Measurements from ENCODE around the gene YAF2.

Gene YAF2

GRCh38 chr12:42145552-42146215 lies 92.4 kb downstream of the YAF2 start:
- Histone ChIP-seq H3K4me1 (ENCODE audit: insufficient read depth, low read length) (peaks cover 27% of the 10 kb centered on the region), H2AFZ (ENCODE audit: low read depth, low read length) (peak overlapping the region; percentile 76), H3K4me3 (ENCODE audit: low read depth in 1 of 2, low read length in 2 of 2) (peak overlapping the region in 1 of 2 experiments; percentile 70; a peak in 2 of 4 replicates), H4K20me1 (ENCODE audit: insufficient read depth, low read length) (peaks cover 12% of the 10 kb centered on the region; the same call in 1 of the 2 replicates), H3K9me3 (ENCODE audit: insufficient read depth, low read length, severe bottlenecking) (no peaks in the 10 kb centered on the region), H3K79me2 (ENCODE audit: insufficient read depth, low read length) (peaks cover 29% of the 10 kb centered on the region), H3K4me2 (ENCODE audit: insufficient read depth, low read length) (peak overlapping the region; percentile 70), H3K9ac (ENCODE audit: low read depth, low read length) (no peak overlapping the region), H3K27ac (ENCODE audit: low read length) (no peak overlapping the region), H3K27me3 (ENCODE audit: insufficient read depth, low read length, poor library complexity) (peaks cover 31% of the 10 kb centered on the region), H3K36me3 (ENCODE audit: insufficient read depth, low read length) (no peaks in the 10 kb centered on the region)
- no peak for DNase-seq
- no peak for TF ChIP-seq EZH2 (IDR thresholded peaks at IDR 0.05; ENCODE audit: borderline replicate concordance, low read depth, low read length, severe bottlenecking)
- TF ChIP-seq, protein P1, sequence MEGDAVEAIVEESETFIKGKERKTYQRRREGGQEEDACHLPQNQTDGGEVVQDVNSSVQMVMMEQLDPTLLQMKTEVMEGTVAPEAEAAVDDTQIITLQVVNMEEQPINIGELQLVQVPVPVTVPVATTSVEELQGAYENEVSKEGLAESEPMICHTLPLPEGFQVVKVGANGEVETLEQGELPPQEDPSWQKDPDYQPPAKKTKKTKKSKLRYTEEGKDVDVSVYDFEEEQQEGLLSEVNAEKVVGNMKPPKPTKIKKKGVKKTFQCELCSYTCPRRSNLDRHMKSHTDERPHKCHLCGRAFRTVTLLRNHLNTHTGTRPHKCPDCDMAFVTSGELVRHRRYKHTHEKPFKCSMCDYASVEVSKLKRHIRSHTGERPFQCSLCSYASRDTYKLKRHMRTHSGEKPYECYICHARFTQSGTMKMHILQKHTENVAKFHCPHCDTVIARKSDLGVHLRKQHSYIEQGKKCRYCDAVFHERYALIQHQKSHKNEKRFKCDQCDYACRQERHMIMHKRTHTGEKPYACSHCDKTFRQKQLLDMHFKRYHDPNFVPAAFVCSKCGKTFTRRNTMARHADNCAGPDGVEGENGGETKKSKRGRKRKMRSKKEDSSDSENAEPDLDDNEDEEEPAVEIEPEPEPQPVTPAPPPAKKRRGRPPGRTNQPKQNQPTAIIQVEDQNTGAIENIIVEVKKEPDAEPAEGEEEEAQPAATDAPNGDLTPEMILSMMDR (IDR thresholded peaks at IDR 0.05; ENCODE audit: borderline replicate concordance, extremely low read depth, low read length, poor library complexity, severe bottlenecking), result peak; percentile 6
- ATAC-seq (ENCODE audit: insufficient read depth, low read depth), result no peak

DNA sequence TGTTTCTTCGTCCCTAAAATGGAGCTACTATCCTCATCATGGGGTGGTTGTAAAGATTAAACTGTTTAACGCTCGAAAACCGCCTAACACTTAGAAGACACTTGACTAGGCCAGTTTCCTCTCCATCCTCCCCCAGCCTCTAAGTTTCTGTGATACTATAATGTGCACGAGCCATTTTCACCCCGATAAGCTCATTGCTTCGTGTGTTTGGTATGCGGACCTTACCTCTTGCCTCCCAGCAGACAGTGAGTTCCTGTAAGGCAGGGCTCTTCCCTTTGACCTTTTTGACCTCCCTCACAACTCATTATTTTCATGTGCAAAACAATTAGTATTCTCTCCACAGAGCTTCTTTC lies 92.9 kb downstream of the YAF2 start:
- Histone ChIP-seq H3K4me1 (ENCODE audit: insufficient read depth, low read length) (peaks cover 27% of the 10 kb centered on the region), H3K27me3 (ENCODE audit: insufficient read depth, low read length, poor library complexity) (peaks cover 31% of the 10 kb centered on the region), H3K27ac (ENCODE audit: low read length) (peak overlapping the region; percentile 44; the same call in 1 of the 2 replicates), H4K20me1 (ENCODE audit: insufficient read depth, low read length) (peaks cover 15% of the 10 kb centered on the region; the same call in 1 of the 2 replicates), H3K36me3 (ENCODE audit: insufficient read depth, low read length) (no peaks in the 10 kb centered on the region), H3K4me3 (ENCODE audit: low read depth in 1 of 2, low read length in 2 of 2) (peak overlapping the region; percentile 42 to 70; a peak in 3 of 4 replicates), H3K9me3 (ENCODE audit: insufficient read depth, low read length, severe bottlenecking) (no peaks in the 10 kb centered on the region), H2AFZ (ENCODE audit: low read depth, low read length) (peak overlapping the region; percentile 76), H3K4me2 (ENCODE audit: insufficient read depth, low read length) (peak overlapping the region; percentile 70), H3K79me2 (ENCODE audit: insufficient read depth, low read length) (peaks cover 34% of the 10 kb centered on the region), H3K9ac (ENCODE audit: low read depth, low read length) (peak overlapping the region; percentile 54)
- TF ChIP-seq EZH2 (IDR thresholded peaks at IDR 0.05; ENCODE audit: borderline replicate concordance, low read depth, low read length, severe bottlenecking), result no peak
- TF ChIP-seq, protein P1 (IDR thresholded peaks at IDR 0.05; ENCODE audit: borderline replicate concordance, extremely low read depth, low read length, poor library complexity, severe bottlenecking), result no peak
- ATAC-seq (ENCODE audit: insufficient read depth, low read depth) (peak; percentile 6), DNase-seq (no peak)

DNA sequence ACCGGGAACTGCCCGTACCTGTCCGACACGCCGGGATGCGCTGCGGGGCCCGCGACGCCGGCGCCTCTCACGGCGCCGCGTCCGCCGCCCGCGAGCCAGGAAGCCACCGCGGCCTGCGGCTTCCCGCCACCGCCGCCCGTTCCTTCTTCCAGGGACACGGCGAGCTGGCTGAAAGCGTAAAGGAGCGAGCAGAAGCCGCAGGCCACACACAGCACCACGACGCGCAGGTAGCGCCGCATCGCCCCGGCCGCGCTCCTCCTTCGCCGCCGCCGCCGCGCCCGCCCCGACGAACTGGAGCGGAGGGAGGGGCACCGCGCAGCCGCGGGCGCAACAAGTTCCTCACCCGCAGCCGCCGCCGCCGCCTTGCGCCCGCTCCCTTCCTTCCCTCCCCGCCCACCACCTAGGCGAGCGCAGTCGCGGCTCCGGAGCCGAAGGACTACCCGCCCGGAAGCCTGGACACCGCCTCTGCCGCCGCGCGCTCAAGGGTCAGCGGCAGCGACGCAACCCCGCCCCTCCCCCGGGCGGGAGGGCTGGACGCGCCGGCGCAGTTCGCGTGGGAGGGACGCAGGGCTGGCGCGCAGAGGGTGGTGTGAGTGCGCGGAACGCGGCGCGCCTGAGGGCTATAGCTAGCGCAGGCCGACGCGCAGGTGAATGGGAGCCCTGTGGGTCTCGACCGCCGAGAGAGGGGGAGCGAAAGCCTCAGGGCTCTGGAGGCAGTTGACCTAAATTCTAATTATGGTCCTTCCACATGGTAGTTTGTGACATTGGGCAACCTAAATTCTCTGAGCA lies 93.4 kb downstream of the YAF2 start, which contains the start of gene GXYLT1:
Gene GXYLT1, minus strand, starts transcription at position 467 of the 789 bp plus-strand sequence. Its CDS starts 228 bp downstream, at position 239.
- H3K9me3 ChIP-seq (ENCODE audit: insufficient read depth, low read length, severe bottlenecking), result no peaks in the 10 kb centered on the region
- H3K4me3 ChIP-seq (ENCODE audit: low read depth in 1 of 2, low read length in 2 of 2), result peak within 1 kb of the TSS; percentile 42 to 70; a peak in 3 of 4 replicates
- H3K79me2 ChIP-seq (ENCODE audit: insufficient read depth, low read length), result peaks cover 37% of the 10 kb centered on the region
- H3K36me3 ChIP-seq (ENCODE audit: insufficient read depth, low read length), result no peaks in the 10 kb centered on the region
- H3K9ac ChIP-seq (ENCODE audit: low read depth, low read length), result peak within 1 kb of the TSS; percentile 54
- ATAC-seq (ENCODE audit: insufficient read depth, low read depth) (peak; percentile 83), DNase-seq (peak; percentile 69)
- no peak for TF ChIP-seq EZH2 (IDR thresholded peaks at IDR 0.05; ENCODE audit: borderline replicate concordance, low read depth, low read length, severe bottlenecking)
- TF ChIP-seq, protein P1 (IDR thresholded peaks at IDR 0.05; ENCODE audit: borderline replicate concordance, extremely low read depth, low read length, poor library complexity, severe bottlenecking), result no peak
- H3K4me1 ChIP-seq (ENCODE audit: insufficient read depth, low read length), result peaks cover 27% of the 10 kb centered on the region
- H3K27me3 ChIP-seq (ENCODE audit: insufficient read depth, low read length, poor library complexity), result peaks cover 31% of the 10 kb centered on the region
- peak within 1 kb of the TSS; percentile 76 for H2AFZ ChIP-seq (ENCODE audit: low read depth, low read length)
- H4K20me1 ChIP-seq (ENCODE audit: insufficient read depth, low read length), result peaks cover 15% of the 10 kb centered on the region; the same call in 1 of the 2 replicates
- peak within 1 kb of the TSS; percentile 44; the same call in 1 of the 2 replicates for H3K27ac ChIP-seq (ENCODE audit: low read length)
- H3K4me2 ChIP-seq (ENCODE audit: insufficient read depth, low read length), result peak within 1 kb of the TSS; percentile 70

Data from DND-41 (cell line).